ENCODE data around the gene ATP11A.

GRCh38 chr13:112849500-112849899 lies 159.7 kb downstream of the ATP11A start:
- TF ChIP-seq EZH2 (IDR thresholded peaks at IDR 0.05) (no peak), POLR2AphosphoS5 (IDR thresholded peaks at IDR 0.05; ENCODE audit: borderline replicate concordance, low read depth, low read length) (no peak), FOXP2 (optimal IDR thresholded peaks at IDR 0.05; ENCODE audit: control extremely low read depth, extremely low read length, insufficient read depth) (no peak)
